Activated CD8-positive, alpha-beta memory T cell treated with anti-CD3 and anti-CD28 coated beads, Interleukin-2, amount 50 U/mL, for 4 hours (primary cell): ENCODE results near the gene CTTNBP2NL.

ENCODE experiments used
- DNase-seq: peaks from one replicate; pipeline ENCODE4 v3.0.0-alpha.2; 2020

Gene CTTNBP2NL, protein sequence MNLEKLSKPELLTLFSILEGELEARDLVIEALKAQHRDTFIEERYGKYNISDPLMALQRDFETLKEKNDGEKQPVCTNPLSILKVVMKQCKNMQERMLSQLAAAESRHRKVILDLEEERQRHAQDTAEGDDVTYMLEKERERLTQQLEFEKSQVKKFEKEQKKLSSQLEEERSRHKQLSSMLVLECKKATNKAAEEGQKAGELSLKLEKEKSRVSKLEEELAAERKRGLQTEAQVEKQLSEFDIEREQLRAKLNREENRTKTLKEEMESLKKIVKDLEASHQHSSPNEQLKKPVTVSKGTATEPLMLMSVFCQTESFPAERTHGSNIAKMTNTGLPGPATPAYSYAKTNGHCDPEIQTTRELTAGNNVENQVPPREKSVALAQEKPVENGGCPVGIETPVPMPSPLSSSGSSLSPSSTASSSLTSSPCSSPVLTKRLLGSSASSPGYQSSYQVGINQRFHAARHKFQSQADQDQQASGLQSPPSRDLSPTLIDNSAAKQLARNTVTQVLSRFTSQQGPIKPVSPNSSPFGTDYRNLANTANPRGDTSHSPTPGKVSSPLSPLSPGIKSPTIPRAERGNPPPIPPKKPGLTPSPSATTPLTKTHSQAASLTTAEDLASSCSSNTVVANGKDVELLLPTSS

DNA sequence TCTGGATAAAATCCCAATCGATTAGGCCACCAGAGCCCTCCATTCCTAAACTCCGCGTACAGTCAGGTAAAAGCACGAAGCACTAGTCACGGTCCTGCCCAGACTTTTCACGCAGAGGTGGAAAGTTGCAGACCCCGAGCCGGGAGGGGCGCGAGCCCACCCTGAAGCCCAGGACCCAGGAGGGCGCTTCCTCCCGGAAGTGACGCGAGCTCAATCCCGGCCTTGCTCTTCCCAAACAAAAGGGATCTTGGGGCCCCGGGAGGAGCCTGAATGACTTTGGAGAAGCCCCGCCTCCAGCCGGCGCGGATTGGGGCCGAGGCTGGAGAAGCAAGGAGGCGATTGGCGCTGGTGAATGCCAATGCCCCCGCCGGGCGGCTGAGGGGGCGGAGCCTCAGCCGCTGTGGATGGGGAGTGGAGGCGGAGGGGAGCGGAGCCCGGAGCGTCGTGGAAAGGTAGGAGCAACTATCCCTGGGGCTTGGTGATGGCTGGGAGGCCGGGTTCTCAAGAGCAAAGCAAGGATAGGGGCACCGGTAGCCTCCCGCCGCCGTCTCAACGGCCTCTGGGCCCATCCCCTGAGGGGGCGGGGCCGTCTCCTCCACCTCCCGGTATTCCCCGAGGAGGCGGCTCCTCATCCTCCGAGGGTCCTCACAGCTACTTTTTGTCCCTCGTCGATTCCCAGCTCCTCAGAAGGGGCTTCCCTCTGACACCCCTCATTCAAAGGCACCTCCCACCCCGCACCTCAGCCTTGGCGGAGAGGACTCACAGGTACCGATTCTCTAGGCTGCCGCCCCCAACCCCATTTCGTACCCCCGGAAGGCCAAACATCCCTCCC lies at the start of gene CTTNBP2NL:
TSS of gene CTTNBP2NL (plus strand) at position 394 of the 832 bp plus-strand sequence. CDS start 19,952 bp downstream, outside the sequence.
- DNase-seq, result peak; percentile 78

DNA sequence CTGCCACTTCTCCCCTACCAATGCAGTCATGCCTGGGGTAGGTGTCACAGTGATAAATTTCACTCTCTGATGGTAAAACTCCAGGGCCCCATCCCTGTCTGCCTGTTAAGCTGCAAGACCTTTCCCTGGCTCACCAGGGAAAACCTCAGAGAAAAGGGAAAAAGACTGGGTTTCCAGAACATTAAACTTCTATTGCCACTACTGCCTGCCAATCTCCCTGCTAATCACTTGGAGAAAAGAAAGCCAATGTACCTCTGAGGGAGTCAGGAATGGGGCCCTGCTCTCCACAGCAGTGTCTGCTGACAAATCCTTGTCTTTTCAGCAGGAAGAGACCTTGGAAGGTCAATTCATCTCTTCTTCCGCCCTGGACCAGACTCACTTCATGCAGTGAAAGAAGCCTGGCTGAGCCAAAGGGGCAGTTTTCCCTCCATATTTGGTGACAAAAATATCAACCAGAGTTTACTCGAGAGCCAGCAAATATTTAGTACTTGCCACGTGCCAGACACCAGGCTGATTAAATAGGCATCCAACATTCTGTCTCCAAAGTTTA lies 49.1 kb upstream of the CTTNBP2NL start:
- DNase-seq, result no peak

DNA sequence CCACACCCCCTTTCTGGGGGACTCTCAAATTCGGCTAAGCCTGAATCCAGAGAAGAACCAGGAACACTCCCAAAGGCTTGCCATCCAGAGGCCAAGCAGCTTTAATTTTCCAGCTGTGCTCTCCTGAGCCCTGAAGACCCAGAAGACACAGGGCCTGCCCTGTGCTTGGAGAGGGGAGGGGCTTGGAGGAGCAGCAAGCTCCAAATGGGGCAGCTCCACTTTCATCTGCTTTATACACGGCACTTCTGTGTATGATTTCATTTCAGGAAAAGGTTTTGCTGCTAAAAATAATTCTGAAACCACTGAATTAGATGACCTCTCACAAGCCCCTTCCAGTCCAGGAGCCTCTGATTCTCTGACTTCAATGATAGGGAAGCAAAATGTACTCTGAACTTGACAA lies 39.2 kb upstream of the CTTNBP2NL start:
- DNase-seq, result no peak

DNA sequence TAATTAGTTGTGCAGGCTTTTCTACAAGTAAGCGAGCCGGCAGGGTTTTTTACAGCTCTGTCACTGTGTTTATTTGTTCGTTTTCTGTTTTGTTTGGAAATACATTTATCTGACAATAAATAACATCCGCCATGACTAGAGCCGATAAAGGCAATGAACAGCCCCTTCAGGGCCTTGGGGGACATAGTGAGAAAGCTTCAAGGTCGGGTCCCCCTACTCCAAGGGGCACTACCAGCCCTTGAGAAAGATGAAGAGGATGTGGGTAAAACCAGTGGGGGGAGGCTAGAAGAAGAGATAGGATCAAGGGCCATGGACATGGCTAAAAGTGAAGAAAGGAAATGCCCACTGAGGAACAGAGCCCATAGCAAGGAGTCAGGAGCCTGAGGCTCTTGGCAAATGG lies 38.5 kb upstream of the CTTNBP2NL start:
- no peak for DNase-seq

DNA sequence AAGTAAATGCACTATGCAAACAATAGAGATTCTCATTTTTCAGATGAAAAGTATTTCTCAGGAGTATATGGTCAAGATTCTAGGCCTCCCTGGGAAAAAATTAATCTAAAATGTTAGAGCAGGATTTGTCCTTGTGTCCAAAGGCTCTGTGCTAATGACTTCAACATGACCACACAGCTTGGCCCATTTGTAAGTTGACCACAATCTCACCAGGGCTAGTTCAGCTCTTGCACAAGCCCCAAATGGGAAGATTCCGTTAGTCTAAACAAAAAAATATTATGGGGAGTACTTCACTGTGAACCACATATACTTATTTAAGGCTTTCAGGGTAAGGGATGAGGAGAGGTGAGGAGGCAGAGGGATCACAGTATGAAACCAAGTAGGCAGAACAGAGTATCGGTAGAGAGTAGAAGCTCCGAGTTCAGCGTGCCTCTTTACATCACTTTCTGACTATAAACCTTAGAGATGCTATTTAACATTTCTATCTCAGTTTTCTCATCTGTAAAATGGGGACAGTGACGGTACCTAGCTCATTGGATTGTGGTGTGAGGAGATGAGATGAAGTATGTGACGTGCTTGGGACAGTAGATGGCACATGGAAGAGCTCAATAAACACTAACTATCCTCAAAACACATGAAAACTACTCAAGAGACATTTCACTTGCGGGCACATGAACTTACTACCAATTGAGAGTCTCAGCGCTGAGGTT lies 37.8 kb upstream of the CTTNBP2NL start:
- DNase-seq, result no peak

DNA sequence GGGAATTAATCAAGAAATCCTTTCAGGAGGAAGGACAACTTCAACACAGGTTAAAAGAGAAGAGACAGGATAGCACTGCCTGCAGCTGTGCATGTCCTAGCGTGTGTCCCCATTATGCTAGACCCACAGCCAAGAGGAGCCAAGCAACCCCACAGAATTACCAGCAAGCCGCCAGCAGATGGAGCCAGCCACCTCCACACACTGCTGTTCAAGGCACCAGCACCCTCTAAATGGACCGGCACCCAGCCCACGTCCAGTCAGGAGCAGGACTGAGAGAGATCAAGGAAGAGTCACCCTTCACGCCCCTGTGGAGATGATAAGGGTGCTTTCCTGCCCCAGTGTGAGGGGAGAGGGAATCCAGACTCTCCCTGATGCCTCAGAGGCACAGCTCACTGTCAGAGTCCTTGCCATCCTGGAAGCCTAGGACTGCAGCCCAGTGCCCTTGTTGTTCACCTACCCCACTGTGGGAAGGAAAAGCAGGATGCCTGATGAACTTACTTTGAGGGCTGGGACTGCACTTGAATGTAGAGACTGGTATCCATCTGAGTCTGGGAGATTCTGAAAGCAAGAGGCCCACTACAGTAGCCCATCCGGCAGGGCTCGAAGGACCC lies 37.1 kb upstream of the CTTNBP2NL start:
- peak; percentile 43 for DNase-seq

DNA sequence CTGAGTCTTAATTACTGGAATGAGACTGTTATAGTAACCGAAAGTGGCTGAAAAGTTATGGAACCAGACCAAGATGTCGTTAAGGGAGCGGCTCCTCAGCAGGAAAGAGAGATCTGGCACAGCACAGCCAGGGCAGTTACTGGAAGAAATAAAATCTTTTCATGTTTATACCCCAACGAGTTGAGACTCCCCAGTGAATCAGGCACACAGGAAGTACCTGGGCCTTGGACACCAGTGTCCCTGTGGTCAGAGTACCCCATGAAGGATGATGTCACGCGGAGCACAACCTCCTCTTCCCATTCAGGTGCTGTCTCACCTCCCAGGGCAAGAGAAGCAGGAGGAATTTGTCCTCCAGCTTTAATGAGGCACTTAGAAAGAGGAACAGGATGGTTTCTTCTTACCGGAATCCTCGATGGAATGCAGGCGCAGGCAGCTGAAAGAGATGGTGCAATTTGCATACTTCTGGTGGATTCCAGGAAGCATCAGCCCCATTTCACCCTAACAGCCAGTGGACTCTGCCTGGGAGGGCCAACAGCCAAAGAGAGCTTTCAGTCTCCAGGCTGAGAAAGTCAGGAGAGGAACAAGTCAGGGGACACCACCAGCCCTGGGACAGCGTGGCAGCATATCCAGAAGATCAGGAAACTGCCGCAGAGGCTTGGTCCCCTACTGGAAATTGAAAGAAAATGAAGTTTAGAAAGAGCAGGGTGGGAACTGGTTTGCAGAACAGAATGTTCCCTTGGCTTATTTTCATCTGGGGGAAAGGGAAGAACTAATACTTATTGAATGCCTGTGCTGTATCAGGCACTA lies 35.9 kb upstream of the CTTNBP2NL start:
- DNase-seq, result no peak

DNA sequence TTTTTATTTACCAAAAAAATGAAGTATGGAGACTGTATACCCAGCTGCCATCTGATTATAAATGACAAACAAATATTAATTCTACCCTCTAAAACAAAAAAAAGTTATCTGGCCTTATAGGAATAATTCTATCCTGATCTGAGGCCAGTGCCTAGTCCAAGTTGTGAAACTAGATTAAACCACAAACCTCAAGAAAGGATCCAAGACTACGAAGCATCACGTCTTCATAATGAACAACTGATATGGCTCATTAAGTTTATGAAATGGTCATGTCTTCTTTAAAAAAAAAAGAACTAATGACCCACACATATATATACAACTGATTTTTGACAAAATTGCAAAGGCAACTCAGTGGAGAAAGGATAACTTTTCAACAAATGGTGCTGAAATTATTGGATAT lies 32.4 kb upstream of the CTTNBP2NL start:
- DNase-seq, result no peak

DNA sequence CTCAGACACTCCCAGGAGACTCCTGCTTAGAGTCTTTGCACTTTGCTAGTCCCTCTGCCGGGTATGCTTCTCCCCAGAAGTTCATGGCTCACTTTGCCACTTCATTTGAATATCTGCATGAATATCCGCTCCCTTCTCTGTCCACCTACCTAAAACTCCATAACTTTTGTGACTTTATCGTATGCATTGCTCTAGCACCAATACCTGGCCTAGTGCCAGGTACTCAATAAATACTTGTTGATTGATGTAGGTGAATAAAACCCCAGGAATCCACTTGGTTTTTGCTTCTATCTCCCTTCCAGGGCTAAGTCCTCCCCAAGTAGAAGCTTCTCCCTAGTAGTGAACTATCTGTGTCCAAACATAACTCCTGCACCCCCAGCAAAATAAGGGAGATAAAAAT lies 27.8 kb upstream of the CTTNBP2NL start:
- no peak for DNase-seq

DNA sequence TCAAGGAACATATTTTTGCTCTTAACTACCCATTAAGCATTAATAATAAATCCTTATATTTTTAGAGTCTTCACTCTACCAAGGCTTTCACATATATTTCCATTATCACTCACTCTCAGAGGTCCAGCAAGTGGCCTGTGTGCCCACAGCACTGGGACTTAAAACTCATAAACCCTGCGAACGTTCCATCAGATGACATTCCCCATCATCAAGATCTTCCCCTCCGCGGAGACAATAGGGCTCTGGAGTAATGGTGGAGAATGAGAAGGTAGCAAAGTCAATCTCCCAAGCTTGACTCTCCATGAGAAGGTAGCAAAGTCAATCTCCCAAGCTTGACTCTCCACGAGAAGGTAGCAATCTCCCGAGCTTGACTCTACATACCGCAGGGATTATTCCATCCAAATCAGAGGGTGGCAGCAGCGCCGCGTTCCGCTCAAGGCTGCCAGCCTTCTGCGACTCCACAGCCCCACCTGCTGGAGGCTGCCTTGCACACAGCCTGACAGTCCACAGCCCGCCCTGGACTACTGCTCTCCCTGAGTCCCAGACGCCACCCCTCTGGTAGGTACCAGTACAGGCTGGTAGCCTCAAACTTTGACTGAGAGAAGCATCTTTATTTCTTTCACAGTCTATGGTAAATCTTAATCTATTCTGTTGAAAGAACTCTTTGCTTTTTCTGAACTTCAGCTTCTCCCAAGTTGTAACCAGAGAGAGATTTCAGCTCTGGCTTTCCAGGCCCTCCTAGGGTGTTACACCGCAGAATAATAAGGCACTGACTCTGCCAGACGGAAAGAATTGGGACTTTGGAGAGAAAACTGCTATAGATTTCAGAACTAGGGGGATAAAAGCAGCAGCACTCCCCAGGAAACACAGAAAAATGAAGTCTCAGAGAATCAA lies 26.4 kb upstream of the CTTNBP2NL start:
- DNase-seq, result peak; percentile 85

DNA sequence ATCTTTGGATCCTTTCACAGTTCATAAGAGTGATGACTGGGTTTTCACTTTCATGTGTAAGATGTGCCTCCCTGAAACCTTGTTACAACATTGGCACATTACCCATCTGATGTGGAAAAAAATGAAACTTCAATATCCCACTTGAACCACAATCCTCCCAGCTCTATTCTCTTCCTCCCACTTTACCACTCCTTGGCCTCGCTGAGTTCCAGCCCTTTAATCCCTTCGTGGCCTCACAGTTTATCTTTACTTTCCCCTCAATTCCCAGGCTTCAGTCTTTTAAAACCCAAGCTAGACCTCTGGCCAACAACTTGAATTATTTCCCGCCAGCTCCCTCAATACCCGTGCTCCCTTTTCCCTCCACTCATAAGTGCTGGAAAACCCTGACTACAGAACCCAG lies 25.0 kb upstream of the CTTNBP2NL start:
- DNase-seq, result no peak

DNA sequence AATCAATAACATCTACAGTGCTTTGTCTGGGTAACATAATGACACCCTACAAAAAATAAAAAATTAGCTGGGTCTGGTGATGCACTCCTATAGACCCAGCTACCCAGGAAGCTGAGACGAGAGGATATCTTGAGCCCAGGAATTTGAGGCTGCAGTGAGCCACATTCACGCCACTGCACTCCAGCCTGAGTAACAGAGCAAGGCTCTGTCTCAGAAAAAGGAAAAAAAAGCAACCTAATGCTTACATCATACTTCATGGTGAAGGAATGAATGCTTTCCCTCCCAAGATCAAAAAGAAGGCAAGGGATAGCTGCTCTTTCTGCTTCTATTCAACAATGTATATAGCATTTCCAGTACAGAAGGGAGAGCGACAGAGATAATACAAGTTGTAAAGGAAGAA lies 24.2 kb upstream of the CTTNBP2NL start:
- DNase-seq, result no peak

DNA sequence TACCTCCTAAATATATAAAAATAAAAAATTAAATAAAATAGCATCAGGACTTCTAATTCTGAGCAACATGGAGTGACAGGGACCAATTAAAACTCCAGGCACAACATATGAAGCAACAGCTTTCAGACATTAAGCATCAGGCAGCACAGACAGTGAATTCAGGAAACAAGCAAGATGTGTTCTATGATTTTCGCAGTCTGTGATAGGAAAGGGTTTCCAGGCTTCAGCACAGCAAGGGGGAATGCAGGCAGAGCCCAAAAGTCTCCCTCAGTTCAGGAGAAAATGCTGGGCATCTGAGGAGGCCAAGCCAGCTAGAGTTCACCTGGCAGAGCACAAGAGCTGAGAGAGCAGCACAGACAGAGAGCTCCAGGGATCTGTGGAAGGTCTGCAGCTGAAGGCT lies 22.2 kb upstream of the CTTNBP2NL start:
- no peak for DNase-seq

DNA sequence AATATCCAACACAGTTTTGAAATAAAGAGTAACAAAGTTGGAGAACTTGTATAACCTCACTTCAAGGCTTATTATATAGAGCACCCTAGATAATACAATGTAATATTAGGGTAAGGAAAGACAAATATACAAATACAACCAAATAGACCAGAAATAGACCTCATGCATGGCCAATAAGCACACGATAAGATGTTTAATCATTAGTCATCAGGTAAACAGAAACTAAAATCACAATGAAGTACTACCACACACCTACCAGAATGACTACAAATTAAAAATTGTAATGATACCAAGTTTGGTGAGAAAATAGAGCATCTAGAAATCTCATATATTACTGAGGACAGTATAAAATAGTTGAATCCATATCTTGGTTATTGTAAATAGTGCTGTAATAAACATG lies 20.3 kb upstream of the CTTNBP2NL start:
- DNase-seq, result no peak

DNA sequence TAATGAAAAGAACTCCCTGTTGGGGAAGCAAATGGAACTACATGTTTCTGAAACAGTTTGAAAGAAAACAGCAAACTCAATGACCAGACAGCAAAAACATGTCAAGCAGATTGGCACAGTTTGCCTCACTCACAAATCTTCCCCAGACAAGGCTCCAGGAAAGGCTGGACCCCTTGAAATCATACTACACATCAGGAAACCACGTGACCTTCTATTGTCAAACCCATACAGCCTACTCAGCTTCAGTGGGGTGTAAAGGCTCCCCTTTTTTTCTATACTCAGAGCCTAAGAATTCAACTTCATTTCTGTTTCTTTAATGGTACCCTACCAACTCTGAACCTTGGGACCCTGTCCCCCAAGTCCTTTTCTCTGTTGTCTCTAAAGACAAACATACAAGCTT lies 15.7 kb upstream of the CTTNBP2NL start:
- no peak for DNase-seq

DNA sequence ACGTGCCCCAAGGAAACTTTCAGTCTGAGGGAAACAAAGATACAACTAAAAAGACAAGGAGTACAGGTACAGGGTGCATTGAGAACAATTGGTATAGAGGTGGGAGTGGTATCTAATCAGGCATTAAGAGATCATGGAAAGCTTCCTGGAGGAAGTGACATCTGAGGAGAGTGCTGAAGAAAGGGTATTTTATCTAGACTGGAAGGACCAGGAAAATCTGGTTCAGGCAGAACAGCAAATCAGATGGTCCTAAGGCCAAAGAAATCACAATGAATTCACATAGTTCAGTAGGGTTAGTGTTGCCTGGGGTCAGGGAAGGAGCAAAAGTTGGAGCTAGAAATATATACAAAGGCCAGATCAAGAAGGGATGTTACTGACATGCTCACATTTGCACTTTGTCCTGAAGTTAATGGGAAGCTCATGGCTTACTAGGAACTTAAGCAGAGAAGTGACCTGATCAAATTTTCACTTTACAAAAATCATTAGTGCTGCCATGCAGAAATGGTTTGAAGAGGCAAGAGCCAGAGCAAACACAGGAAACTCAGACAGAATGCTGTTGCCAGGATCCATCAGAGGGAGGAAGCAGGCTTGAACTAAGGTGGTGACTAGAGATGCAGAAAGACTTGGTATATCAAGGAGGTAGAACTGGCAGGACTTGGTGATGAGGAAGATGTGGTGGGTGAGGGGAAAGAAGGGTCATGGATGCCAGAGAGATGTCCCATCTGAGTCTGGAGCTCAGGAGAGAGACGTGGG lies 14.5 kb upstream of the CTTNBP2NL start:
- no peak for DNase-seq

DNA sequence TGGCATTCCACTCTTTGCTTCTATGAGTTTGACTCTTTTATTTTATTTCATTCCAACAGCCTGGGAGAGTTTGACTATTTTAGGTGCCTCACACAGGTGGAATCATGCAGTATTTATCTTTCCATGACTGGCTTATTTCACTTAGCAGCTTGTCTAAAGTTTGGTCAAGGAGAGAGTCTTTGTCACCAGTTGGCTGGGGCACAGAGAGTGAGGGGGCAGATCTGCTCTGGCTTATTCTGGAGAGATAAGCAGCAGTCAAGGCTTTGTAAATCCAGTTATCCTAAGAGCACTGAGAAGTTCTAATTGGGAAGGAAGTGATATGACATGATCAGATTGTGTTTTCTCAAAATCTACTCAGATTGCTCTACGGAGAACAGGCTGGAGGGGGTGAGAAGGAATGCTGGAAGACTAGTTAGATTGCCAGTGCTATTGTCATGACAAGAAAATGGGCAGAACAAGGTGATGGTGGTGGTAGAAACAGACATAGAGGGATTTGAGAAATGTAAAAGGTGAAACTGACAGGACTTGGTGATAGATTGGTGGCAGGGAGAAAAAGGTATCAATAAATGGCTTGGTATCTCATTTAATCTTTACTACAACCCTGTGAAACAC lies 12.1 kb upstream of the CTTNBP2NL start:
- DNase-seq, result no peak

DNA sequence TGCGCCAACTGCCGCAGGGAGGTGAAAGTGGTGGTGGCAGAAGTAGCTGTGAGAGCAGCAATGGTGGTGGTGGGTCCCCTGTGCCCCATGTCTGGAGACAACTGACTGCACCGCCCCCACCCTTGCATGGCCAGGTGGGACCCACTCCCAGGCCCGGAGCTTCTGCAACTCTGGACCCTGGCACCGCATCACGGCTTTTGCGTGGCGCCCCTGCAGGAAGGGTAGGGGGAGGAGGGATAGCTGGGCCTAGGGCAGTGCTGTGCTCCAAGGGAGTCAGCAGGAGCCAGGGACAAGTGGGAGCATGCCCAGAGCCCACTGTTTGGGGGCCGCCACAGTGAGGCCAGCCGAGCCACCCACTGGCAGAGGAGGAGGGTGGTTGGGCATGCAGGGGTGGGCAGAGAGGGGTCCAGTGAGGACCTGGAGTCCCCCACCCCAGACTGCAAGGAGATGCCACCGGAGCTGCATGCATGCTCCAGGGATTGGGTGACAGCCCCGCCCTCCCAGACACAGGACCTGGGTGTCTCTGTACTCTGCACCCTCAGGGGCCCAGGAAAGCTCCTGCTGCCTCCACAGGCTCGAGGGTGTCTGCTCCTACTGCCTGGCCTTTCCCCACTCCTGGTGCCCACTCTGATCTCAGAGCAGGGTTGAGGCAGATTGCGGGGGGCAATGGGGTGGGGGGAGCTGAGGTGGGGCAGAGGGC lies 9.8 kb upstream of the CTTNBP2NL start:
- no peak for DNase-seq
